GM21529 (cell line): ENCODE measurements around the gene CHRNG.

Experiments
- ATAC-seq: cut with Tn5 transposase; IDR thresholded peaks from one replicate; pipeline ENCODE4 v1.9.1; 2021; ENCODE audit not compliant: unreplicated experiment

The CHRNG gene

GRCh38 chr2:232539298-232540231 lies at the start of gene CHRNG:
TSS of gene CHRNG (plus strand) at chr2:232539692. CDS start at chr2:232539748, 56 bp downstream.
- no peak for ATAC-seq

GRCh38 chr2:232490221-232491138 lies 49.0 kb upstream of the CHRNG start:
- ATAC-seq, result no peak

- no peak for ATAC-seq
These were observed 48.2 kb upstream of the CHRNG start for GRCh38 chr2:232491139-232491780.

GRCh38 chr2:232492236-232492848 lies 47.1 kb upstream of the CHRNG start:
- ATAC-seq, result no peak

GRCh38 chr2:232492963-232493700 lies 46.4 kb upstream of the CHRNG start:
- ATAC-seq, result no peak

- no peak for ATAC-seq
These were observed 45.6 kb upstream of the CHRNG start for GRCh38 chr2:232493701-232494474.

GRCh38 chr2:232494542-232494941 lies 45.0 kb upstream of the CHRNG start:
- no peak for ATAC-seq

- no peak for ATAC-seq
These were observed 44.2 kb upstream of the CHRNG start for GRCh38 chr2:232495292-232495691.

GRCh38 chr2:232496501-232497270 lies 42.8 kb upstream of the CHRNG start:
- ATAC-seq, result no peak

- ATAC-seq, result no peak
These were observed 42.1 kb upstream of the CHRNG start for GRCh38 chr2:232497348-232497747.

GRCh38 chr2:232498452-232498851 lies 41.0 kb upstream of the CHRNG start:
- ATAC-seq, result no peak

- ATAC-seq, result no peak
These were observed 38.1 kb upstream of the CHRNG start for GRCh38 chr2:232501331-232501771.

GRCh38 chr2:232501794-232502390 lies 37.6 kb upstream of the CHRNG start:
- ATAC-seq, result no peak

GRCh38 chr2:232502511-232502910 lies 37.0 kb upstream of the CHRNG start:
- no peak for ATAC-seq

GRCh38 chr2:232502911-232503808 lies 36.3 kb upstream of the CHRNG start:
- ATAC-seq, result no peak

- ATAC-seq, result no peak
These were observed 35.6 kb upstream of the CHRNG start for GRCh38 chr2:232503809-232504323.

GRCh38 chr2:232504438-232504837 lies 35.1 kb upstream of the CHRNG start:
- no peak for ATAC-seq
